OCI-LY7 (cell line): ENCODE results near the gene FUT2. TPM values are rescaled to one million over a fixed set of nuclear protein-coding genes. Genes with fewer than 3 reads are reported as not detected.

Experiments used
- BruUV-seq: library from RNA; stranded (reverse); fragments of 400-500 nt; replicated peaks from 2 replicates; lab custom pipeline; 2021; lab: Mats Ljungman, UMichigan
- CTCF ChIA-PET: fragments of 300-600 bp; sonication (Branson Sonifier 250); formaldehyde crosslinking; loops from one replicate; lab custom pipeline; 2022; ENCODE audit warnings: antibody characterized with exemption; ENCODE audit not compliant: unreplicated experiment; lab: Charles Lee
- POLR2A ChIA-PET: fragments of 300-600 bp; sonication (Branson Sonifier 250); formaldehyde crosslinking; loops from one replicate; lab custom pipeline; 2022; ENCODE audit warnings: antibody characterized with exemption; lab: Charles Lee
- DNase-seq: peaks from one replicate; pipeline ENCODE4 v3.0.0-alpha.2; 2015; ENCODE audit warnings: low spot score
- H2AFZ ChIP-seq: fragments of 200-600 bp; sonication (generic), shearing (Covaris generic); 2 replicates; pipeline ENCODE4 v1.6.1; 2014; ENCODE audit warnings: mild to moderate bottlenecking, antibody characterized with exemption, low read length, moderate library complexity
- H3K27ac ChIP-seq: fragments of 200-600 bp; sonication (generic); 2 replicates; pipeline ENCODE4 v1.5.1; 2014; ENCODE audit warnings: mixed run types, low read depth, mild to moderate bottlenecking, moderate library complexity, low read length, inconsistent platforms; ENCODE audit not compliant: poor library complexity, severe bottlenecking
- H3K36me3 ChIP-seq: fragments of 200-600 bp; sonication (generic); 2 replicates; pipeline ENCODE4 v1.6.1; 2014; ENCODE audit warnings: mild to moderate bottlenecking, antibody characterized with exemption, low read length, moderate library complexity, mixed read lengths; ENCODE audit not compliant: insufficient read depth
- H3K4me1 ChIP-seq: fragments of 200-600 bp; sonication (generic); 2 replicates; pipeline ENCODE4 v1.5.1; 2014; ENCODE audit warnings: mild to moderate bottlenecking, low read length; ENCODE audit not compliant: insufficient read depth, poor library complexity, severe bottlenecking
- H3K4me2 ChIP-seq: fragments of 200-600 bp; sonication (generic); 2 replicates; pipeline ENCODE4 v1.6.1; 2014; ENCODE audit warnings: mild to moderate bottlenecking, low read length
- H3K4me3 ChIP-seq: fragments of 200-600 bp; sonication (generic); 2 replicates; pipeline ENCODE4 v1.5.1; 2014; ENCODE audit warnings: mild to moderate bottlenecking, low read depth, low read length; ENCODE audit not compliant: poor library complexity, severe bottlenecking
- H3K79me2 ChIP-seq: fragments of 200-600 bp; sonication (generic); 2 replicates; pipeline ENCODE4 v1.6.1; 2016; ENCODE audit warnings: low read depth, mild to moderate bottlenecking, low read length, moderate library complexity, mixed read lengths; ENCODE audit not compliant: insufficient read depth
- H3K9me2 ChIP-seq: fragments of 200-600 bp; sonication (generic); 2 replicates; pipeline ENCODE4 v1.6.1; 2016; ENCODE audit warnings: mild to moderate bottlenecking, low read length, mixed read lengths; ENCODE audit not compliant: insufficient read depth
- H3K9me3 ChIP-seq: fragments of 200-600 bp; sonication (generic); 2 replicates; pipeline ENCODE4 v1.6.1; 2014; ENCODE audit warnings: mild to moderate bottlenecking, mixed run types, low read length, mixed read lengths
- H4K20me1 ChIP-seq: fragments of 200-600 bp; sonication (generic); 2 replicates; pipeline ENCODE4 v1.6.1; 2014; ENCODE audit warnings: mild to moderate bottlenecking, antibody characterized with exemption, low read length, moderate library complexity, mixed read lengths; ENCODE audit not compliant: insufficient read depth
- CTCF ChIP-seq: fragments of 200-600 bp; sonication (generic); conservative IDR thresholded peaks from 2 replicates; pipeline ENCODE4 v1.5.1; 2014; ENCODE audit warnings: mild to moderate bottlenecking, antibody characterized with exemption, low read length, moderate library complexity, mixed read lengths
- EZH2phosphoT487 ChIP-seq: fragments of 200-600 bp; sonication (generic); IDR thresholded peaks from 2 replicates; pipeline ENCODE4 v1.6.1; 2018; ENCODE audit warnings: low read depth, borderline replicate concordance, mild to moderate bottlenecking, mixed run types, antibody characterized with exemption, low read length, moderate library complexity, mixed read lengths
- intact Hi-C: fragments of 100-400 bp; cut with micrococcal nuclease; formaldehyde crosslinking; loops from one replicate; pipeline ENCODE4 v1.10.0; 2022; ENCODE audit not compliant: unreplicated experiment
- total RNA-seq, 2 experiments: library from RNA; depleted of rRNA in 1 of 2; stranded (reverse); fragments of >200 nt in 1 of 2; shearing (Covaris generic) in 1 of 2; gene quantifications; 2 replicates each; pipeline ENCODE4 v1.2.3, GENCODE V29; 2014 to 2022

Gene FUT2
- total RNA-seq, 2 experiments from 2014 or later: not detected

- H3K79me2 ChIP-seq: no peaks in the 10 kb centered on the region
- H3K4me1 ChIP-seq: peaks cover 15% of the 10 kb centered on the region
- no TSS peak for BruUV-seq
- no peaks in the 10 kb centered on the region for H3K9me3 ChIP-seq
- H2AFZ ChIP-seq: peak within 1 kb of the TSS; percentile 27; the same call in 1 of the 2 replicates
- intact Hi-C loops: no loop called here
- no peaks in the 10 kb centered on the region for H3K36me3 ChIP-seq
- ChIA-PET POLR2A (no interaction called here), CTCF (no interaction called here)
- H3K27ac ChIP-seq: no peak within 1 kb of the TSS
- no peaks in the 10 kb centered on the region for H3K9me2 ChIP-seq
- TF ChIP-seq CTCF (no peak), EZH2phosphoT487 (no peak)
- H4K20me1 ChIP-seq: no peaks in the 10 kb centered on the region
- H3K4me3 ChIP-seq: peak within 1 kb of the TSS; percentile 56
- H3K4me2 ChIP-seq: peak within 1 kb of the TSS; percentile 54
- peak; percentile 75 for DNase-seq
Measured at GRCh38 chr19:48752496-48753365, 57.0 kb downstream of the FUT2 start, which contains the start of gene FUT1. FUT1 (minus strand) TSS chr19:48752641; CDS start chr19:48751281, 1,360 bp downstream.

GRCh38 chr19:48755084-48755641 lies 59.4 kb downstream of the FUT2 start, which contains the start of gene FGF21:
FGF21 (plus strand) TSS chr19:48755524; CDS start chr19:48756237, 713 bp downstream.
- Histone ChIP-seq H3K79me2 (no peaks in the 10 kb centered on the region), H3K9me2 (no peaks in the 10 kb centered on the region), H3K27ac (no peak within 1 kb of the TSS), H4K20me1 (no peaks in the 10 kb centered on the region), H3K4me3 (no peak within 1 kb of the TSS), H3K9me3 (no peaks in the 10 kb centered on the region), H3K36me3 (no peaks in the 10 kb centered on the region), H3K4me1 (peaks cover 15% of the 10 kb centered on the region), H3K4me2 (no peak within 1 kb of the TSS), H2AFZ (no peak within 1 kb of the TSS)
- DNase-seq: no peak
- POLR2A ChIA-PET: no interaction called here
- intact Hi-C loops: no loop called here
- CTCF ChIA-PET: no interaction called here
- BruUV-seq: no TSS peak
- TF ChIP-seq CTCF: no peak
- TF ChIP-seq EZH2phosphoT487: no peak

Other genes with a start within 250 kb of the FUT2 start
- gene GRWD1, start 250.0 kb upstream of the FUT2 start, total RNA-seq (2014; rRNA removed; shearing (Covaris generic)): 34.4 and 35.8 TPM in 2 replicates
- 26.3 and 32.1 TPM in 2 replicates for gene GRWD1, start 250.0 kb upstream of the FUT2 start, total RNA-seq (2022)
- gene KCNJ14, start 240.4 kb upstream of the FUT2 start, total RNA-seq (2014; rRNA removed; shearing (Covaris generic)): 0.57 and 0.85 TPM in 2 replicates
- gene KCNJ14, start 240.4 kb upstream of the FUT2 start, total RNA-seq (2022): 2.5 and 2.6 TPM in 2 replicates
- gene CYTH2, start 226.6 kb upstream of the FUT2 start, total RNA-seq (2014; rRNA removed; shearing (Covaris generic)): 44.0 and 46.6 TPM in 2 replicates
- 53.2 and 74.8 TPM in 2 replicates for gene CYTH2, start 226.6 kb upstream of the FUT2 start, total RNA-seq (2022)
- 1.3 and 2.3 TPM in 2 replicates for gene LMTK3, start 184.1 kb upstream of the FUT2 start, total RNA-seq (2014; rRNA removed; shearing (Covaris generic))
- 9.7 and 11.5 TPM in 2 replicates for gene LMTK3, start 184.1 kb upstream of the FUT2 start, total RNA-seq (2022)
- not detected in 2 replicates for gene SULT2B1, start 143.8 kb upstream of the FUT2 start, total RNA-seq (2014; rRNA removed; shearing (Covaris generic))
- gene SULT2B1, start 143.8 kb upstream of the FUT2 start, total RNA-seq (2022): not detected in 2 replicates
- not detected in 2 replicates for gene SPACA4, start 89.2 kb upstream of the FUT2 start, total RNA-seq (2014; rRNA removed; shearing (Covaris generic))
- gene SPACA4, start 89.2 kb upstream of the FUT2 start, total RNA-seq (2022): not detected in 2 replicates
- gene FAM83E, start 80.9 kb upstream of the FUT2 start, total RNA-seq (2014; rRNA removed; shearing (Covaris generic)): 3.7 and 6.2 TPM in 2 replicates
- 3.0 and 5.6 TPM in 2 replicates for gene FAM83E, start 80.9 kb upstream of the FUT2 start, total RNA-seq (2022)
- 3,527 and 5,064 TPM in 2 replicates for gene RPL18, start 76.8 kb upstream of the FUT2 start, total RNA-seq (2014; rRNA removed; shearing (Covaris generic))
- gene RPL18, start 76.8 kb upstream of the FUT2 start, total RNA-seq (2022): 1,333 and 1,494 TPM in 2 replicates
- 12.4 and 18.2 TPM in 2 replicates for gene SPHK2, start 76.5 kb upstream of the FUT2 start, total RNA-seq (2014; rRNA removed; shearing (Covaris generic))
- gene SPHK2, start 76.5 kb upstream of the FUT2 start, total RNA-seq (2022): 33.3 and 34.8 TPM in 2 replicates
- 20.8 and 35.6 TPM in 2 replicates for gene DBP, start 58.6 kb upstream of the FUT2 start, total RNA-seq (2014; rRNA removed; shearing (Covaris generic))
- 15.7 and 19.0 TPM in 2 replicates for gene DBP, start 58.6 kb upstream of the FUT2 start, total RNA-seq (2022)
- 2.5 and 2.7 TPM in 2 replicates for gene CA11, start 49.8 kb upstream of the FUT2 start, total RNA-seq (2014; rRNA removed; shearing (Covaris generic))
- 4.6 and 10.8 TPM in 2 replicates for gene CA11, start 49.8 kb upstream of the FUT2 start, total RNA-seq (2022)
- gene NTN5, start 23.0 kb upstream of the FUT2 start, total RNA-seq (2014; rRNA removed; shearing (Covaris generic)): 0.16 TPM in 1 of 2 replicates, not detected in the other
- 0.20 and 0.53 TPM in 2 replicates for gene NTN5, start 23.0 kb upstream of the FUT2 start, total RNA-seq (2022)
- gene MAMSTR, start 23.8 kb downstream of the FUT2 start, total RNA-seq (2014; rRNA removed; shearing (Covaris generic)): 1.1 and 1.2 TPM in 2 replicates
- gene MAMSTR, start 23.8 kb downstream of the FUT2 start, total RNA-seq (2022): 1.2 and 1.8 TPM in 2 replicates
- gene RASIP1, start 44.6 kb downstream of the FUT2 start, total RNA-seq (2014; rRNA removed; shearing (Covaris generic)): 0.09 TPM in 1 of 2 replicates, not detected in the other
- gene RASIP1, start 44.6 kb downstream of the FUT2 start, total RNA-seq (2022): 0.31 and 0.36 TPM in 2 replicates
- not detected in 2 replicates for gene IZUMO1, start 50.9 kb downstream of the FUT2 start, total RNA-seq (2014; rRNA removed; shearing (Covaris generic))
- not detected in 2 replicates for gene IZUMO1, start 50.9 kb downstream of the FUT2 start, total RNA-seq (2022)
- gene FUT1, start 56.7 kb downstream of the FUT2 start, total RNA-seq (2014; rRNA removed; shearing (Covaris generic)): 0.03 and 0.08 TPM in 2 replicates
- gene FUT1, start 56.7 kb downstream of the FUT2 start, total RNA-seq (2022): not detected in 2 replicates
- gene FGF21, start 59.6 kb downstream of the FUT2 start, total RNA-seq (2014; rRNA removed; shearing (Covaris generic)): not detected in 2 replicates
- gene FGF21, start 59.6 kb downstream of the FUT2 start, total RNA-seq (2022): not detected in 2 replicates
- 44.5 and 47.2 TPM in 2 replicates for gene BCAT2, start 115.1 kb downstream of the FUT2 start, total RNA-seq (2014; rRNA removed; shearing (Covaris generic))
- 35.9 and 53.0 TPM in 2 replicates for gene BCAT2, start 115.1 kb downstream of the FUT2 start, total RNA-seq (2022)
- gene HSD17B14, start 140.5 kb downstream of the FUT2 start, total RNA-seq (2014; rRNA removed; shearing (Covaris generic)): 4.5 and 4.9 TPM in 2 replicates
- gene HSD17B14, start 140.5 kb downstream of the FUT2 start, total RNA-seq (2022): 1.8 and 3.2 TPM in 2 replicates
- 4.7 and 8.4 TPM in 2 replicates for gene PLEKHA4, start 172.6 kb downstream of the FUT2 start, total RNA-seq (2014; rRNA removed; shearing (Covaris generic))
- 8.1 and 8.8 TPM in 2 replicates for gene PLEKHA4, start 172.6 kb downstream of the FUT2 start, total RNA-seq (2022)
- gene PPP1R15A, start 176.4 kb downstream of the FUT2 start, total RNA-seq (2014; rRNA removed; shearing (Covaris generic)): 31.5 and 31.7 TPM in 2 replicates
- gene PPP1R15A, start 176.4 kb downstream of the FUT2 start, total RNA-seq (2022): 23.4 and 23.8 TPM in 2 replicates
- gene TULP2, start 202.8 kb downstream of the FUT2 start, total RNA-seq (2014; rRNA removed; shearing (Covaris generic)): 0.47 TPM in 1 of 2 replicates, not detected in the other
- 1.6 and 2.9 TPM in 2 replicates for gene TULP2, start 202.8 kb downstream of the FUT2 start, total RNA-seq (2022)
- gene NUCB1, start 204.3 kb downstream of the FUT2 start, total RNA-seq (2014; rRNA removed; shearing (Covaris generic)): 72.6 and 88.7 TPM in 2 replicates
- 73.6 and 85.3 TPM in 2 replicates for gene NUCB1, start 204.3 kb downstream of the FUT2 start, total RNA-seq (2022)
- gene DHDH, start 237.7 kb downstream of the FUT2 start, total RNA-seq (2014; rRNA removed; shearing (Covaris generic)): not detected in 2 replicates
- 0.53 TPM in 1 of 2 replicates, not detected in the other for gene DHDH, start 237.7 kb downstream of the FUT2 start, total RNA-seq (2022)